CD4-positive, alpha-beta T cell treated with Interleukin-6 for 4 hours (primary cell): Measurements from ENCODE around the gene SLC37A2.

Experiments
- DNase-seq: peaks from one replicate; pipeline ENCODE4 v3.0.0-alpha.2; 2020; ENCODE audit warnings: mixed read lengths

The SLC37A2 gene

GRCh38 chr11:125112208-125112604, 49.1 kb downstream of the SLC37A2 start:
- DNase-seq: no peak

- DNase-seq: no peak
Observed at GRCh38 chr11:125114518-125114917, 51.4 kb downstream of the SLC37A2 start.

- DNase-seq: no peak
Observed at GRCh38 chr11:125117429-125117828, 54.3 kb downstream of the SLC37A2 start.

GRCh38 chr11:125123194-125123946, 60.3 kb downstream of the SLC37A2 start:
- no peak for DNase-seq

- DNase-seq: peak; percentile 47
Observed at GRCh38 chr11:125123947-125124617, 61.0 kb downstream of the SLC37A2 start.

- no peak for DNase-seq
Observed at GRCh38 chr11:125124618-125124992, 61.5 kb downstream of the SLC37A2 start.

- DNase-seq: no peak
Observed at GRCh38 chr11:125128450-125128849, 65.3 kb downstream of the SLC37A2 start.

- DNase-seq: no peak
Observed at GRCh38 chr11:125129316-125129993, 66.3 kb downstream of the SLC37A2 start.

GRCh38 chr11:125132071-125132470, 69.0 kb downstream of the SLC37A2 start:
- no peak for DNase-seq

- DNase-seq: no peak
Observed at GRCh38 chr11:125132596-125132995, 69.5 kb downstream of the SLC37A2 start.

- DNase-seq: no peak
Observed at GRCh38 chr11:125136001-125136400, 72.9 kb downstream of the SLC37A2 start.

GRCh38 chr11:125138966-125139365, 75.9 kb downstream of the SLC37A2 start:
- DNase-seq: no peak

GRCh38 chr11:125139778-125140177, 76.7 kb downstream of the SLC37A2 start:
- no peak for DNase-seq
